NT2/D1 (cell line): ENCODE results near the gene CFAP54.
"Not testable (repeated sequence)": the region's sequence is repeated elsewhere in the genome, so short reads cannot be mapped to it uniquely, and the experiment has no call there.

Experiments
- DNase-seq: peaks from one replicate; pipeline ENCODE4 v3.0.0-alpha.2; 2011; ENCODE audit warnings: low read depth, low spot score
- H3K27me3 ChIP-seq: 2 replicates; pipeline ENCODE4 v1.6.0; 2011; ENCODE audit warnings: mild to moderate bottlenecking; ENCODE audit not compliant: insufficient read length, insufficient read depth
- H3K36me3 ChIP-seq: 2 replicates; pipeline ENCODE4 v1.6.1; 2011; ENCODE audit warnings: mild to moderate bottlenecking, low read length, mixed read lengths; ENCODE audit not compliant: insufficient read depth, insufficient read length
- H3K4me1 ChIP-seq: 2 replicates; pipeline ENCODE4 v1.5.1; 2011; ENCODE audit not compliant: insufficient read depth, insufficient read length
- H3K4me3 ChIP-seq: 2 replicates; pipeline ENCODE4 v1.5.1; 2011; ENCODE audit warnings: low read depth; ENCODE audit not compliant: insufficient read length
- H3K9ac ChIP-seq: 2 replicates; pipeline ENCODE4 v1.6.0; 2011; ENCODE audit warnings: low read depth; ENCODE audit not compliant: insufficient read length
- H3K9me3 ChIP-seq: 2 replicates; pipeline ENCODE4 v1.5.1; 2011; ENCODE audit warnings: mild to moderate bottlenecking, low read length; ENCODE audit not compliant: insufficient read depth
- SUZ12 ChIP-seq: IDR thresholded peaks from 2 replicates; pipeline ENCODE4 v1.6.1; 2011; ENCODE audit not compliant: insufficient read length, insufficient read depth; ENCODE audit errors: extremely low read depth
- YY1 ChIP-seq: IDR thresholded peaks from 2 replicates; pipeline ENCODE4 v1.6.1; 2011; ENCODE audit not compliant: insufficient read length, insufficient read depth
- ZNF274 ChIP-seq: IDR thresholded peaks from 2 replicates; pipeline ENCODE4 v1.6.1; 2011; ENCODE audit warnings: mild to moderate bottlenecking, low read depth, low read length

Gene CFAP54

GRCh38 chr12:96648923-96649322, 159.5 kb downstream of the CFAP54 start:
- no peaks in the 10 kb centered on the region for H3K9me3 ChIP-seq
- no peak for DNase-seq
- TF ChIP-seq YY1 (no peak), SUZ12 (no peak), ZNF274 (no peak)

GRCh38 chr12:96652870-96653269, 163.5 kb downstream of the CFAP54 start:
- no peak for DNase-seq
- Histone ChIP-seq H3K36me3 (no peaks in the 10 kb centered on the region), H3K9ac (no peak overlapping the region), H3K4me1 (no peaks in the 10 kb centered on the region), H3K27me3 (no peaks in the 10 kb centered on the region), H3K9me3 (no peaks in the 10 kb centered on the region), H3K4me3 (no peak overlapping the region)
- TF ChIP-seq ZNF274: no peak
- TF ChIP-seq SUZ12: no peak
- no peak for TF ChIP-seq YY1

More at GRCh38 chr12:96648923-96649322, 159.5 kb downstream of the CFAP54 start:
- H3K4me1 ChIP-seq: no peaks in the 10 kb centered on the region
- no peak overlapping the region for H3K4me3 ChIP-seq
- H3K27me3 ChIP-seq: no peaks in the 10 kb centered on the region
- H3K36me3 ChIP-seq: no peaks in the 10 kb centered on the region
- H3K9ac ChIP-seq: no peak overlapping the region

GRCh38 chr12:96658075-96658474, 168.7 kb downstream of the CFAP54 start:
- Histone ChIP-seq H3K36me3 (no peaks in the 10 kb centered on the region), H3K9ac (no peak overlapping the region), H3K4me3 (no peak overlapping the region), H3K4me1 (no peaks in the 10 kb centered on the region), H3K27me3 (no peaks in the 10 kb centered on the region), H3K9me3 (no peaks in the 10 kb centered on the region)
- TF ChIP-seq ZNF274: no peak
- no peak for TF ChIP-seq SUZ12
- no peak for TF ChIP-seq YY1
- no peak for DNase-seq

GRCh38 chr12:96669786-96670185, 180.4 kb downstream of the CFAP54 start:
- TF ChIP-seq YY1 (no peak), SUZ12 (no peak)
- H3K27me3 ChIP-seq: no peaks in the 10 kb centered on the region
- DNase-seq: no peak
- no peaks in the 10 kb centered on the region for H3K4me1 ChIP-seq
- H3K4me3 ChIP-seq: no peak overlapping the region
- H3K36me3 ChIP-seq: no peaks in the 10 kb centered on the region
- no peak overlapping the region for H3K9ac ChIP-seq
- H3K9me3 ChIP-seq: no peaks in the 10 kb centered on the region

- H3K9me3 ChIP-seq: no peaks in the 10 kb centered on the region
- TF ChIP-seq ZNF274 (no peak), SUZ12 (no peak), YY1 (no peak)
- H3K9ac ChIP-seq: no peak overlapping the region
- H3K4me3 ChIP-seq: no peak overlapping the region
- no peak for DNase-seq
- H3K36me3 ChIP-seq: no peaks in the 10 kb centered on the region
- H3K4me1 ChIP-seq: no peaks in the 10 kb centered on the region
- no peaks in the 10 kb centered on the region for H3K27me3 ChIP-seq
These were observed 181.0 kb downstream of the CFAP54 start for GRCh38 chr12:96670334-96670899.

- H3K4me1 ChIP-seq, DNase-seq, H3K9me3 ChIP-seq, H3K27me3 ChIP-seq, H3K4me3 ChIP-seq, H3K9ac ChIP-seq, H3K36me3 ChIP-seq: not testable (repeated sequence)
These were observed 186.1 kb downstream of the CFAP54 start for GRCh38 chr12:96675519-96675918.

GRCh38 chr12:96677363-96677762, 188.0 kb downstream of the CFAP54 start:
- H3K27me3 ChIP-seq: no peaks in the 10 kb centered on the region

GRCh38 chr12:96687719-96688118, 198.3 kb downstream of the CFAP54 start:
- Histone ChIP-seq H3K36me3 (no peaks in the 10 kb centered on the region), H3K9me3 (no peaks in the 10 kb centered on the region), H3K9ac (no peak overlapping the region), H3K4me1 (no peaks in the 10 kb centered on the region), H3K27me3 (no peaks in the 10 kb centered on the region), H3K4me3 (no peak overlapping the region)
- no peak for DNase-seq
- TF ChIP-seq YY1: no peak
- no peak for TF ChIP-seq ZNF274
- no peak for TF ChIP-seq SUZ12

More at GRCh38 chr12:96677363-96677762, 188.0 kb downstream of the CFAP54 start:
- Histone ChIP-seq H3K4me3 (no peak overlapping the region), H3K36me3 (no peaks in the 10 kb centered on the region), H3K9ac (no peak overlapping the region), H3K4me1 (no peaks in the 10 kb centered on the region), H3K9me3 (no peaks in the 10 kb centered on the region)
- no peak for DNase-seq
- no peak for TF ChIP-seq YY1
- no peak for TF ChIP-seq SUZ12
- no peak for TF ChIP-seq ZNF274
